ENCODE data around the gene BARX1. TPM values are rescaled to one million over a fixed set of nuclear protein-coding genes. Genes with fewer than 3 reads are reported as not detected.
"Not testable (repeated sequence)": the region's sequence is repeated elsewhere in the genome, so short reads cannot be mapped to it uniquely, and the experiment has no call there.

Gene BARX1
- polyA plus RNA-seq, 3 donors = not detected

DNA sequence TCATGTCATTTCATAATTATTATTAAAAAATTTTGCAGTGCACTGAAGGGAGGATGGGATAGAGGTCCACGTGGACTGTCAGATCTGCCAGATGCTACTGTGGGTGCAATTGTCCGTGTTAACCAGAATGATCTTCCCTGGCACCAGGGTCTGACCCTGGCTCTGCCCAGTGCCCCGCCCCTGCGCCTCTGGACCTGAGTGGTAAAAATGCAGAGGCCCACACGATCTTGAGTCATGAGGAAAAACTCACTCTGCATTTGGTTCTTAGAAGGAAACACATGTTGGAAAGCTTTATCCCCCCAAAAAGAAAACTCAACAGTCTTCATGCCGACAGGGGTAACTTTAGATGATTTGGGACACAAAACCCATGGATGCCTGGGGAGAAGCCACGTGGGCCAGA is 20.1 kb upstream of the BARX1 start:
- peaks cover 4 to 18% (median 9%) of the 10 kb centered on the region in 3 donors for H3K27me3 Mint-ChIP-seq (ENCODE audit: low read depth in 3 of 3)

GRCh38 chr9:93974151-93974550 is 19.0 kb upstream of the BARX1 start:
- intact Hi-C loops (cut with micrococcal nuclease) = no loop called here
- Histone ChIP-seq H3K27me3 (ENCODE audit: control insufficient read depth in 2 of 2, insufficient read depth in 2 of 2, low read length in 2 of 2) (peaks cover 0 to 5% of the 10 kb centered on the region in 2 donors), H3K4me2 (replicated peaks; ENCODE audit: extremely low read depth, low read length, poor library complexity, severe bottlenecking) (no peak overlapping the region), H3K27ac (ENCODE audit: low read depth in 1 of 2, low read length in 2 of 2) (no peak overlapping the region), H3K9me3 (replicated peaks in 1 of 2; ENCODE audit: control insufficient read depth in 1 of 2, insufficient read depth in 1 of 2, low read length in 2 of 2) (peaks cover 0 to 4% of the 10 kb centered on the region in 2 donors), H3K4me3 (replicated peaks in 1 of 3; ENCODE audit: low read depth in 2 of 3, low read length in 3 of 3) (no peak overlapping the region), H3K9ac (ENCODE audit: insufficient read depth, low read length, poor library complexity, severe bottlenecking) (no peak overlapping the region), H3K36me3 (replicated peaks in 1 of 2; ENCODE audit: control insufficient read depth in 1 of 2, insufficient read depth in 2 of 2, low read length in 2 of 2) (no peaks in the 10 kb centered on the region), H3K79me2 (ENCODE audit: insufficient read depth, low read length) (no peaks in the 10 kb centered on the region), H4K20me1 (ENCODE audit: insufficient read depth, low read length) (no peaks in the 10 kb centered on the region), H3K4me1 (ENCODE audit: control insufficient read depth in 1 of 2, insufficient read depth in 2 of 2, low read length in 2 of 2) (no peaks in the 10 kb centered on the region), H2AFZ (ENCODE audit: insufficient read depth, low read depth, low read length, poor library complexity, severe bottlenecking) (no peak overlapping the region)
- TF ChIP-seq, protein P1, sequence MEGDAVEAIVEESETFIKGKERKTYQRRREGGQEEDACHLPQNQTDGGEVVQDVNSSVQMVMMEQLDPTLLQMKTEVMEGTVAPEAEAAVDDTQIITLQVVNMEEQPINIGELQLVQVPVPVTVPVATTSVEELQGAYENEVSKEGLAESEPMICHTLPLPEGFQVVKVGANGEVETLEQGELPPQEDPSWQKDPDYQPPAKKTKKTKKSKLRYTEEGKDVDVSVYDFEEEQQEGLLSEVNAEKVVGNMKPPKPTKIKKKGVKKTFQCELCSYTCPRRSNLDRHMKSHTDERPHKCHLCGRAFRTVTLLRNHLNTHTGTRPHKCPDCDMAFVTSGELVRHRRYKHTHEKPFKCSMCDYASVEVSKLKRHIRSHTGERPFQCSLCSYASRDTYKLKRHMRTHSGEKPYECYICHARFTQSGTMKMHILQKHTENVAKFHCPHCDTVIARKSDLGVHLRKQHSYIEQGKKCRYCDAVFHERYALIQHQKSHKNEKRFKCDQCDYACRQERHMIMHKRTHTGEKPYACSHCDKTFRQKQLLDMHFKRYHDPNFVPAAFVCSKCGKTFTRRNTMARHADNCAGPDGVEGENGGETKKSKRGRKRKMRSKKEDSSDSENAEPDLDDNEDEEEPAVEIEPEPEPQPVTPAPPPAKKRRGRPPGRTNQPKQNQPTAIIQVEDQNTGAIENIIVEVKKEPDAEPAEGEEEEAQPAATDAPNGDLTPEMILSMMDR (IDR thresholded peaks at IDR 0.05) = no peak
- Mint-ChIP-seq H3K36me3 (no peaks in the 10 kb centered on the region), H3K4me1 (no peaks in the 10 kb centered on the region), H3K9me3 (peaks cover 7 to 15% (median 13%) of the 10 kb centered on the region in 7 donors), H3K27me3 (ENCODE audit: low read depth in 3 of 3) (peaks cover 3 to 18% (median 7%) of the 10 kb centered on the region in 3 donors), H3K27ac (no peak overlapping the region), H3K4me3 (no peak overlapping the region)
- WGBS (ENCODE audit: insufficient coverage) = no CpG with 5 or more reads among the region's 3 CpGs
- no peak for DNase-seq

More for the DNA sequence above, 20.1 kb upstream of the BARX1 start:
- Mint-ChIP-seq H3K36me3 (no peaks in the 10 kb centered on the region), H3K4me1 (no peaks in the 10 kb centered on the region), H3K27ac (no peak overlapping the region), H3K9me3 (peaks cover 7 to 15% (median 13%) of the 10 kb centered on the region in 7 donors), H3K4me3 (no peak overlapping the region)
- Histone ChIP-seq H3K27me3 (ENCODE audit: control insufficient read depth in 2 of 2, insufficient read depth in 2 of 2, low read length in 2 of 2) (peaks cover 0 to 5% of the 10 kb centered on the region in 2 donors), H3K4me3 (replicated peaks in 1 of 3; ENCODE audit: low read depth in 2 of 3, low read length in 3 of 3) (no peak overlapping the region), H3K9ac (ENCODE audit: insufficient read depth, low read length, poor library complexity, severe bottlenecking) (no peak overlapping the region), H3K27ac (ENCODE audit: low read depth in 1 of 2, low read length in 2 of 2) (no peak overlapping the region), H3K9me3 (replicated peaks in 1 of 2; ENCODE audit: control insufficient read depth in 1 of 2, insufficient read depth in 1 of 2, low read length in 2 of 2) (peaks cover 0 to 4% of the 10 kb centered on the region in 2 donors), H3K4me1 (ENCODE audit: control insufficient read depth in 1 of 2, insufficient read depth in 2 of 2, low read length in 2 of 2) (no peaks in the 10 kb centered on the region), H2AFZ (ENCODE audit: insufficient read depth, low read depth, low read length, poor library complexity, severe bottlenecking) (no peak overlapping the region), H3K79me2 (ENCODE audit: insufficient read depth, low read length) (no peaks in the 10 kb centered on the region), H3K36me3 (replicated peaks in 1 of 2; ENCODE audit: control insufficient read depth in 1 of 2, insufficient read depth in 2 of 2, low read length in 2 of 2) (no peaks in the 10 kb centered on the region), H3K4me2 (replicated peaks; ENCODE audit: extremely low read depth, low read length, poor library complexity, severe bottlenecking) (no peak overlapping the region), H4K20me1 (ENCODE audit: insufficient read depth, low read length) (no peaks in the 10 kb centered on the region)
- WGBS (ENCODE audit: insufficient coverage) = 89% methylated on average over 5 of the region's 7 CpGs
- intact Hi-C loops (cut with micrococcal nuclease) = no loop called here
- DNase-seq = no peak
- TF ChIP-seq, protein P1 (IDR thresholded peaks at IDR 0.05) = no peak

DNA sequence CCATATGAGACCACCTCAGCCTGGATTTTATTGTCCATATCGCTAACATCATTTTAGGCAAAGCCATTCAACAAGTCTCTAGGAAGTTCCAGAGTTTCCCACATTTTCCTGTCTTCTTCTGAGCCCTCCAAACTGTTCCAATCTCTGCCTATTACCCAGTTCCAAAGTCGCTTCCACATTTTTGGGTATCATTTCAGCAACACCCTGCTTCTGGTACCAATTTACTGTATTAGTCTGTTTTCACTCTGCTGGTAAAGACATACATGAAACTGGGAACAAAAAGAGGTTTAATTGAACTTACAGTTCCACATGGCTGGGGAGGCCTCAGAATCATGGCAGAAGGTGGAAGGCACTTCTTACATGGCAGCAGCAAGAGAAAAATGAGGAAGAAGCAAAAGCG is 17.5 kb upstream of the BARX1 start:
- H3K9ac ChIP-seq (ENCODE audit: insufficient read depth, low read length, poor library complexity, severe bottlenecking); H3K36me3 Mint-ChIP-seq; H3K79me2 ChIP-seq (ENCODE audit: insufficient read depth, low read length); H2AFZ ChIP-seq (ENCODE audit: insufficient read depth, low read depth, low read length, poor library complexity, severe bottlenecking); H4K20me1 ChIP-seq (ENCODE audit: insufficient read depth, low read length); H3K4me2 ChIP-seq (replicated peaks; ENCODE audit: extremely low read depth, low read length, poor library complexity, severe bottlenecking); H3K9me3 ChIP-seq (replicated peaks in 1 of 2; ENCODE audit: control insufficient read depth in 1 of 2, insufficient read depth in 1 of 2, low read length in 2 of 2); H3K27me3 ChIP-seq (ENCODE audit: control insufficient read depth in 2 of 2, insufficient read depth in 2 of 2, low read length in 2 of 2); H3K27ac ChIP-seq (ENCODE audit: low read depth in 1 of 2, low read length in 2 of 2); H3K4me3 ChIP-seq (replicated peaks in 1 of 3; ENCODE audit: low read depth in 2 of 3, low read length in 3 of 3); H3K36me3 ChIP-seq (replicated peaks in 1 of 2; ENCODE audit: control insufficient read depth in 1 of 2, insufficient read depth in 2 of 2, low read length in 2 of 2); H3K4me1 Mint-ChIP-seq; H3K4me1 ChIP-seq (ENCODE audit: control insufficient read depth in 1 of 2, insufficient read depth in 2 of 2, low read length in 2 of 2); DNase-seq; H3K27ac Mint-ChIP-seq; intact Hi-C loops (cut with micrococcal nuclease): not testable (repeated sequence)
- WGBS (ENCODE audit: insufficient coverage) = 89% methylated on average over 1 of the region's 3 CpGs
- Mint-ChIP-seq H3K27me3 (ENCODE audit: low read depth in 3 of 3) (peaks cover 3 to 11% (median 7%) of the 10 kb centered on the region in 3 donors), H3K9me3 (peaks cover 7 to 15% (median 13%) of the 10 kb centered on the region in 7 donors), H3K4me3 (peak overlapping the region in 1 of 2 donors; percentile 8)
